ENCODE data around the gene ZNF513. TPM values are rescaled to one million over a fixed set of nuclear protein-coding genes. Genes with fewer than 3 reads are reported as not detected.

The ZNF513 gene
- total and polyA plus RNA-seq, 11 donors: 2.8 to 11.8 (median 7.5) TPM

- no peaks in the 10 kb centered on the region for H3K9me3 ChIP-seq
- H3K4me3 ChIP-seq: peak overlapping the region; percentile 69 to 100 (median 98)
- intact Hi-C loops (cut with DNase I): loop anchor here in 7 of 10 donors (1.0 to 2.0 kb wide), 3 partner anchors 20 to 52 kb away; partner anchors contain the start of genes NRBP1 (in 7 of the 7) and GTF3C2 (in 1 of the 7)
- DNase-seq: peak in 3 of 5 donors; percentile 29 to 62 (median 43)
- 0 to 1% (median 1%) methylated on average over 19 to 33 of the region's 33 CpGs for WGBS, 4 donors
- ATAC-seq: peak in 2 of 4 donors; percentile 46 to 58
- peaks cover 0 to 16% (median 5%) of the 10 kb centered on the region in 9 donors for H3K36me3 ChIP-seq
- no peaks in the 10 kb centered on the region for H3K27me3 ChIP-seq
- H3K27ac ChIP-seq: peak overlapping the region; percentile 11 to 96 (median 90)
- peaks cover 0 to 33% (median 20%) of the 10 kb centered on the region in 12 donors for H3K4me1 ChIP-seq
- no peak for TF ChIP-seq CTCF (IDR thresholded peaks at IDR 0.05)
- no peak for TF ChIP-seq POLR2A (IDR thresholded peaks at IDR 0.05)
Observed at GRCh38 chr2:27408601-27409320, 28.2 kb upstream of the ZNF513 start.

- ATAC-seq (no peak), DNase-seq (no peak)
- H3K27ac ChIP-seq: peak overlapping the region in 4 of 12 donors; percentile 91 to 96 (median 92)
- H3K27me3 ChIP-seq: no peaks in the 10 kb centered on the region
- peaks cover 0 to 16% (median 5%) of the 10 kb centered on the region in 9 donors for H3K36me3 ChIP-seq
- intact Hi-C loops (cut with DNase I): loop anchor here in 6 of 10 donors (2.0 kb wide), 2 partner anchors 21 to 51 kb away; partner anchors contain the start of genes NRBP1 (in 5 of the 6) and GTF3C2 (in 1 of the 6)
- peak overlapping the region in 10 of 12 donors; percentile 69 to 100 (median 98) for H3K4me3 ChIP-seq
- H3K9me3 ChIP-seq: no peaks in the 10 kb centered on the region
- WGBS, 4 donors: 50 to 54% (median 54%) methylated on average over 16 of the region's 16 CpGs
- peaks cover 0 to 33% (median 20%) of the 10 kb centered on the region in 12 donors for H3K4me1 ChIP-seq
- TF ChIP-seq POLR2A (IDR thresholded peaks at IDR 0.05) (no peak), CTCF (IDR thresholded peaks at IDR 0.05) (peak; percentile 22 to 56 (median 41))
Observed at GRCh38 chr2:27407798-27408491, 27.4 kb upstream of the ZNF513 start.

GRCh38 chr2:27400348-27401135 lies 20.0 kb upstream of the ZNF513 start:
- WGBS, 4 donors: 88 to 100% (median 97%) methylated on average over 2 of the region's 2 CpGs
- Histone ChIP-seq H3K27me3 (no peaks in the 10 kb centered on the region), H3K27ac (no peak overlapping the region), H3K4me1 (peaks cover 0 to 4% (median 0%) of the 10 kb centered on the region in 12 donors), H3K36me3 (peaks cover 0 to 8% (median 0%) of the 10 kb centered on the region in 9 donors), H3K4me3 (no peak overlapping the region), H3K9me3 (no peaks in the 10 kb centered on the region)
- no peak for ATAC-seq
- DNase-seq: no peak
- intact Hi-C loops (cut with DNase I): no loop called here
- no peak for TF ChIP-seq POLR2A (IDR thresholded peaks at IDR 0.05)
- no peak for TF ChIP-seq CTCF (IDR thresholded peaks at IDR 0.05)
